ENCODE results near the gene CAMK2G. TPM values are rescaled to one million over a fixed set of nuclear protein-coding genes. Genes with fewer than 3 reads are reported as not detected.
A peak's percentile ranks its signal among the peaks of the same experiment; 100 is the strongest.

CAMK2G gene
- total RNA-seq, 2 donors from 2014 or later, result 52.6 to 59.6 TPM

GRCh38 chr10:73859428-73859783, 14.9 kb downstream of the CAMK2G start:
- no peaks in the 10 kb centered on the region for H3K27me3 Mint-ChIP-seq
- peak overlapping the region; percentile 64 for H3K4me3 Mint-ChIP-seq
- peaks cover 43% of the 10 kb centered on the region for H3K4me1 Mint-ChIP-seq
- no peaks in the 10 kb centered on the region for H3K9me3 ChIP-seq (ENCODE audit: control insufficient read depth, low read length, poor library complexity, severe bottlenecking)
- DNase-seq (peak in 2 of 3 donors; percentile 18 to 23), ATAC-seq (peak; percentile 94)
- peak overlapping the region; percentile 87 for H3K27ac Mint-ChIP-seq
- H3K36me3 Mint-ChIP-seq (ENCODE audit: low read depth), result peaks cover 2% of the 10 kb centered on the region

GRCh38 chr10:73858750-73859427, 15.5 kb downstream of the CAMK2G start:
- no peaks in the 10 kb centered on the region for H3K9me3 ChIP-seq (ENCODE audit: control insufficient read depth, low read length, poor library complexity, severe bottlenecking)
- DNase-seq (no peak), ATAC-seq (no peak)
- no peaks in the 10 kb centered on the region for H3K27me3 Mint-ChIP-seq
- peak overlapping the region; percentile 87 for H3K27ac Mint-ChIP-seq
- H3K36me3 Mint-ChIP-seq (ENCODE audit: low read depth), result peaks cover 2% of the 10 kb centered on the region
- H3K4me1 Mint-ChIP-seq, result peaks cover 40% of the 10 kb centered on the region
- peak overlapping the region; percentile 79 for H3K4me3 Mint-ChIP-seq

- Mint-ChIP-seq H3K27ac (peak overlapping the region; percentile 87), H3K4me3 (no peak overlapping the region), H3K4me1 (peaks cover 43% of the 10 kb centered on the region), H3K27me3 (no peaks in the 10 kb centered on the region), H3K36me3 (ENCODE audit: low read depth) (peaks cover 4% of the 10 kb centered on the region)
- DNase-seq, result no peak
- no peaks in the 10 kb centered on the region for H3K9me3 ChIP-seq (ENCODE audit: control insufficient read depth, low read length, poor library complexity, severe bottlenecking)
- ATAC-seq, result no peak
Measured at GRCh38 chr10:73858013-73858708, 16.2 kb downstream of the CAMK2G start.

DNA sequence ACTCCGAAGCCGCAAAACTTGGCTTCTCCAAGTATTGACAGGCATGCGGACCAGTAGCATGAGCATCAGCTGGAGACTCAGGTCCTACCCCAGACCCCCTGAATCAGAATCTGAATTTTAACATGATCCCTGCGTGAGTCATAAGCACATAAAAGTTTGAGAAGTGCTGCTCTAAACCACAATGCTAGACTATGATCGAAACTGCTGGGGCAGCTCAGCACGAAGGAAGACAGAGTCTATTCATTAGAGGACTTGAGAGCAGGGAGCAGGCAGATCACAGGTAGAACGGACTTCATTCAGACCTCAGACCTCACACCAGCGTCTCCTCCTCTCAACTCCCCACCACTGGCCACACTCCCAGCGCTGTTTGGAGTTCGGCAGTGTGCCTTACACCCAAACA, 16.9 kb downstream of the CAMK2G start:
- H3K4me3 Mint-ChIP-seq, result peak overlapping the region; percentile 25
- H3K9me3 ChIP-seq (ENCODE audit: control insufficient read depth, low read length, poor library complexity, severe bottlenecking), result no peaks in the 10 kb centered on the region
- peak overlapping the region; percentile 87 for H3K27ac Mint-ChIP-seq
- DNase-seq (no peak), ATAC-seq (no peak)
- H3K36me3 Mint-ChIP-seq (ENCODE audit: low read depth), result peaks cover 6% of the 10 kb centered on the region
- H3K4me1 Mint-ChIP-seq, result peaks cover 39% of the 10 kb centered on the region
- H3K27me3 Mint-ChIP-seq, result no peaks in the 10 kb centered on the region

- H3K27me3 Mint-ChIP-seq, result no peaks in the 10 kb centered on the region
- H3K4me3 Mint-ChIP-seq, result no peak overlapping the region
- ATAC-seq (no peak), DNase-seq (no peak)
- H3K4me1 Mint-ChIP-seq, result peaks cover 39% of the 10 kb centered on the region
- H3K9me3 ChIP-seq (ENCODE audit: control insufficient read depth, low read length, poor library complexity, severe bottlenecking), result no peaks in the 10 kb centered on the region
- H3K27ac Mint-ChIP-seq, result peak overlapping the region; percentile 87
- peaks cover 7% of the 10 kb centered on the region for H3K36me3 Mint-ChIP-seq (ENCODE audit: low read depth)
Measured at GRCh38 chr10:73856261-73856660, 18.1 kb downstream of the CAMK2G start.

GRCh38 chr10:73855413-73855812, 18.9 kb downstream of the CAMK2G start:
- ATAC-seq, result no peak
- Mint-ChIP-seq H3K4me3 (no peak overlapping the region), H3K27ac (peak overlapping the region; percentile 73), H3K36me3 (ENCODE audit: low read depth) (peaks cover 5% of the 10 kb centered on the region), H3K27me3 (no peaks in the 10 kb centered on the region), H3K4me1 (peaks cover 36% of the 10 kb centered on the region)
- no peaks in the 10 kb centered on the region for H3K9me3 ChIP-seq (ENCODE audit: control insufficient read depth, low read length, poor library complexity, severe bottlenecking)
- no peak for DNase-seq

DNA sequence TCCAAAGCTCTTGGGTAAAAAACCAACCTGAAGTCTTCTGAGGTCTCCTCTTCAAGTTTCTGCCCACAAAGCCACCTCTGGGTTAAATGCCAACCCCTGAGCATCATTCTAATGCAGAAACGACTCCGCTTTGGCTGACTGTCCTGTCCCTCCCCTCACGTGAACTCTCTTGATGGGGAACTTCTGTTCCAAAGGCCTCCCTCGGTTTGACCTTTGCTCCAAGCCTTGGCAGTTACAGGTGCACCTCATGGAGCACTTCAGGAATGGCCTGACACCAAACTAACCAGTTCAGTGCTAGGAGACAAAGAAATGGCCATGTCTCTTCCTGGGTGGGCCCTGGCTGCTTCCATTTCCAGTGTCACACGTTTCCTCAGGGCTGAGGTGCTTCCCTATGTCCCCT, 20.0 kb downstream of the CAMK2G start:
- Mint-ChIP-seq H3K4me3 (no peak overlapping the region), H3K27me3 (no peaks in the 10 kb centered on the region), H3K4me1 (peaks cover 33% of the 10 kb centered on the region), H3K27ac (peak overlapping the region; percentile 73), H3K36me3 (ENCODE audit: low read depth) (peaks cover 5% of the 10 kb centered on the region)
- no peaks in the 10 kb centered on the region for H3K9me3 ChIP-seq (ENCODE audit: control insufficient read depth, low read length, poor library complexity, severe bottlenecking)
- ATAC-seq (no peak), DNase-seq (no peak)

DNA sequence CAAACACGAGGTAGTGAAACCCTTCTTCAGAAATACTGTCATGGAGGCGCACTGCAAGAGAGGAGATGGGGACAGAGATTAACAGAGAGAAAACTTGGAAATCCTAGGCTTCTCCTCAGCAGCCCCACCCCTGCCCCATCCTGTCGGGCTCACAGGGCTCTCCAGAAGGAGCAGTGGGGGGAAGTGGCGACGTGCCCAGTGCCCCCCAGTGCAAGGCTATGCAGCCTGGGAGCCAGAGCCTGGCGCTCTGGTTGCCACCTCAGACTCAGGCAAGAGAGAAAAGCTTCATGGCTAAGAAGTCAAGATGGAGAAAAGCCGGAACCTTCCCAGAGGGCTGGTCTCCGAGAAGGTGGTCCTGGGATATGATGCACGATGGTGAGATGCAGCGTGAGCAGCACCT, 21.2 kb downstream of the CAMK2G start:
- Mint-ChIP-seq H3K27me3 (no peaks in the 10 kb centered on the region), H3K4me3 (no peak overlapping the region), H3K36me3 (ENCODE audit: low read depth) (peaks cover 5% of the 10 kb centered on the region), H3K27ac (peak overlapping the region; percentile 82), H3K4me1 (peaks cover 32% of the 10 kb centered on the region)
- H3K9me3 ChIP-seq (ENCODE audit: control insufficient read depth, low read length, poor library complexity, severe bottlenecking), result no peaks in the 10 kb centered on the region
- ATAC-seq (no peak), DNase-seq (no peak)

- H3K4me1 Mint-ChIP-seq, result peaks cover 22% of the 10 kb centered on the region
- H3K4me3 Mint-ChIP-seq, result no peak overlapping the region
Measured at GRCh38 chr10:73850863-73851461, 23.4 kb downstream of the CAMK2G start.

DNA sequence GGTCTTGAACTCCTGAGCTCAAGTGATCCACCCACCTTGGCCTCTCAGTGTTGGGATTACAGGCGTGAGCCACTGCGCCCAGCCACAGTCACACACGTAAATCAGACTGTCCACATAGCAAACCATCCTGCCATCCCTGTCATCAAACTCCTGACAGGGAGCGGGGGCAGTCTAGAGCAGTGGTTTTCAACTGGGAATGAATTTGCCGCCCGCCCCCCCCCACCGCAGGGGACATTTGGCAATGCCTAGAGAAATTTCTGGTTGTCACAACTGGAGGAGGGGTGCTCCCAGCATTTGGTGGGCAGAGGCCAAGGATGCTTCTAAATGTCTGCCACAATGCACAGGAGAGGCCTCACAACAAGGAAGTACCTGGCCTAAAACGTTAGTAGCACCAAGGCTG, 24.1 kb downstream of the CAMK2G start:
- ATAC-seq, result no peak
- Mint-ChIP-seq H3K27ac (peak overlapping the region; percentile 61), H3K27me3 (no peaks in the 10 kb centered on the region), H3K36me3 (ENCODE audit: low read depth) (peaks cover 14% of the 10 kb centered on the region), H3K4me3 (no peak overlapping the region), H3K4me1 (peaks cover 21% of the 10 kb centered on the region)
- DNase-seq, result no peak
- no peaks in the 10 kb centered on the region for H3K9me3 ChIP-seq (ENCODE audit: control insufficient read depth, low read length, poor library complexity, severe bottlenecking)

More at GRCh38 chr10:73850863-73851461, 23.4 kb downstream of the CAMK2G start:
- Mint-ChIP-seq H3K36me3 (ENCODE audit: low read depth) (peaks cover 13% of the 10 kb centered on the region), H3K27ac (peak overlapping the region; percentile 39), H3K27me3 (no peaks in the 10 kb centered on the region)
- H3K9me3 ChIP-seq (ENCODE audit: control insufficient read depth, low read length, poor library complexity, severe bottlenecking), result no peaks in the 10 kb centered on the region
- DNase-seq, result no peak
- no peak for ATAC-seq

DNA sequence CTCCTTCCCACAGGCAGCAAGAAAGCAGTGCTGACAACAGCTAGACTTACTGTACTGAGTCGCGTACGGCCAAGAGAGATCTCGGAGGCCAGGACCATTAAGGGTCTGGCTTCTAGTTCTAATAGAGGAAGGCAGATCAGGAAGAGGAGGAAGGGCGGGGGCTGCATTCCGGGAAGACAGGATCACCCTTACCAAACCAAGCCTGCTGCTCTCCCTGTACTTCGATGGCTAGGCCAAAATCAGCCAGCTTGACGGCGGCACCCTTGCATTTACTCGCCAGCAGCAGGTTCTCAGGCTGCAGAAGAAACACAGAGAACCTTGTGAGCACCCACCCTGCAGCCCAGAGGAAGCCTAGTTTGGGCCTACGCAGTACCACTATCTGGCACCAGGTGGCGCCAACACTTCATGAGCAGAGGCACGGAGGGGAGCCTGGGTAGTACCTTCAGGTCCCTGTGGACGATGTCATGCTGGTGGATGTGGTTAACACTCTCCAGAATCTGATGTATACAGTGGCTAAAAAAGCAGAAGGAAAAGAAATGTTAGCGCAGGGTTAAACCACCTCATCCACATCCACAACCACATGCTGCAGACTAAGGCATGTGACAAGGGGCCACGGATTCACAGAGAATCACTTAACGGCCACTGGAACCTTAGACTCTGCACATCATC, 25.4 kb downstream of the CAMK2G start:
- Mint-ChIP-seq H3K27ac (peak overlapping the region; percentile 61), H3K4me1 (peaks cover 21% of the 10 kb centered on the region), H3K36me3 (ENCODE audit: low read depth) (peaks cover 14% of the 10 kb centered on the region), H3K4me3 (no peak overlapping the region), H3K27me3 (no peaks in the 10 kb centered on the region)
- no peaks in the 10 kb centered on the region for H3K9me3 ChIP-seq (ENCODE audit: control insufficient read depth, low read length, poor library complexity, severe bottlenecking)
- ATAC-seq (peak; percentile 100), DNase-seq (peak; percentile 76 to 95 (median 77))

- peaks cover 9% of the 10 kb centered on the region for H3K36me3 Mint-ChIP-seq (ENCODE audit: low read depth)
- peaks cover 16% of the 10 kb centered on the region for H3K4me1 Mint-ChIP-seq
- no peaks in the 10 kb centered on the region for H3K27me3 Mint-ChIP-seq
- ATAC-seq (no peak), DNase-seq (no peak)
- no peak overlapping the region for H3K4me3 Mint-ChIP-seq
- peak overlapping the region; percentile 49 for H3K27ac Mint-ChIP-seq
- no peaks in the 10 kb centered on the region for H3K9me3 ChIP-seq (ENCODE audit: control insufficient read depth, low read length, poor library complexity, severe bottlenecking)
Measured at GRCh38 chr10:73847031-73847430, 27.3 kb downstream of the CAMK2G start.

GRCh38 chr10:73843261-73843660, 31.1 kb downstream of the CAMK2G start:
- peaks cover 9% of the 10 kb centered on the region for H3K36me3 Mint-ChIP-seq (ENCODE audit: low read depth)

More at GRCh38 chr10:73843261-73843660, 31.1 kb downstream of the CAMK2G start:
- ATAC-seq, result no peak
- Mint-ChIP-seq H3K4me1 (peaks cover 7% of the 10 kb centered on the region), H3K27me3 (no peaks in the 10 kb centered on the region), H3K27ac (peak overlapping the region; percentile 21), H3K4me3 (no peak overlapping the region)
- DNase-seq, result no peak
- H3K9me3 ChIP-seq (ENCODE audit: control insufficient read depth, low read length, poor library complexity, severe bottlenecking), result no peaks in the 10 kb centered on the region

Data from T-helper 17 cell (primary cell).